A549 (cell line): ENCODE data around the gene TPM1. TPM values are rescaled to one million over a fixed set of nuclear protein-coding genes. Genes with fewer than 3 reads are reported as not detected.

Source experiments
- ATAC-seq, 2 experiments: fragments of 200-7000 bp in 1 of 2; fragments of >200 bp in 1 of 2; cut with Nextera tagmentation in 1 of 2; cut with Tn5 transposase in 1 of 2; 3 replicates each; pipeline versions ENCODE4 v1.8.0 to v1.9.1; 2018 to 2020; ENCODE audit warnings: mild to moderate bottlenecking in 1 of 2, moderate library complexity in 1 of 2
- CTCF ChIA-PET: fragments of 300-600 bp; sonication (Branson Sonifier 250); formaldehyde crosslinking; extraction: SDS; loops from one replicate; lab custom pipeline; 2021; ENCODE audit warnings: antibody characterized with exemption, inconsistent platforms; lab: Yijun Ruan, JAX
- POLR2A ChIA-PET: fragments of 350-600 bp; formaldehyde crosslinking; extraction: SDS; loops from one replicate; lab custom pipeline; 2021; ENCODE audit warnings: antibody characterized with exemption, inconsistent platforms; lab: Yijun Ruan, JAX
- DNase-seq, 2 experiments: peaks; one replicate each; pipeline versions ENCODE4 v3.0.0 to v3.0.0-alpha.2; 2011 to 2016; ENCODE audit warnings: low read depth in 1 of 2, low spot score in 1 of 2
- FAIRE-seq: peaks from 2 replicates; lab custom pipeline; 2011; peaks lifted over from hg19 to GRCh38; lab: Jason Lieb, UNC
- H3K27ac ChIP-seq, 2 experiments: fragments of >200 bp; sonication (Bioruptor Twin); formaldehyde crosslinking; 3 replicates each; pipeline ENCODE4 v1.5.1; 2016 to 2017
- H3K4me1 ChIP-seq: fragments of >200 bp; sonication (Bioruptor Twin); formaldehyde crosslinking; 3 replicates; pipeline ENCODE4 v1.6.1; 2016
- H3K4me2 ChIP-seq: fragments of >200 bp; sonication (Bioruptor Twin); formaldehyde crosslinking; 3 replicates; pipeline ENCODE4 v1.6.1; 2016
- H3K4me3 ChIP-seq: fragments of >200 bp; sonication (Bioruptor Twin); formaldehyde crosslinking; 3 replicates; pipeline ENCODE4 v1.5.1; 2016
- H3K9me3 ChIP-seq: fragments of >200 bp; sonication (Bioruptor Twin); formaldehyde crosslinking; 3 replicates; pipeline ENCODE4 v1.6.1; 2016
- CBX2 ChIP-seq: fragments of 200-600 bp; sonication (generic); IDR thresholded peaks from 2 replicates; pipeline ENCODE4 v1.6.1; 2016; ENCODE audit warnings: low read depth, mild to moderate bottlenecking, borderline replicate concordance
- CEBPB ChIP-seq, 2 experiments: fragments of >200 bp in 1 of 2; sonication (Bioruptor Twin) in 1 of 2; formaldehyde crosslinking in 1 of 2; IDR thresholded peaks; 2 replicates each; pipeline ENCODE4 v1.6.1; 2012 to 2016
- EHMT2 ChIP-seq: fragments of 200-600 bp; sonication (generic); IDR thresholded peaks from 2 replicates; pipeline ENCODE4 v1.6.1; 2016; ENCODE audit warnings: antibody characterized with exemption, low read depth, mild to moderate bottlenecking, moderate library complexity
- FOXS1 ChIP-seq: fragments of 250-450 bp; sonication (Bioruptor Pico); IDR thresholded peaks from 2 replicates; pipeline ENCODE4 v1.5.0; 2020; ENCODE audit warnings: mild to moderate bottlenecking, moderate library complexity
- HDAC2 ChIP-seq: fragments of 200-600 bp; sonication (generic); IDR thresholded peaks from 2 replicates; pipeline ENCODE4 v1.6.1; 2016
- HEYL ChIP-seq: fragments of 250-450 bp; sonication (Bioruptor Pico); IDR thresholded peaks from 2 replicates; pipeline ENCODE4 v1.8.0; 2021; ENCODE audit warnings: mild to moderate bottlenecking, moderate library complexity
- HOXA7 ChIP-seq: fragments of 250-450 bp; sonication (Bioruptor Pico); IDR thresholded peaks from 2 replicates; pipeline ENCODE4 v1.5.0; 2020; ENCODE audit warnings: mild to moderate bottlenecking, moderate library complexity
- JUN ChIP-seq, 2 experiments: fragments of >200 bp; sonication (Bioruptor Twin); formaldehyde crosslinking; IDR thresholded peaks; 2 replicates in 1 of 2; 3 replicates in 1 of 2; pipeline ENCODE4 v1.6.1; 2016 to 2017
- JUNB ChIP-seq: fragments of >200 bp; sonication (Bioruptor Twin); formaldehyde crosslinking; IDR thresholded peaks from 2 replicates; pipeline ENCODE4 v1.6.1; 2016
- KDM1A ChIP-seq: fragments of 200-600 bp; sonication (generic); IDR thresholded peaks from 2 replicates; pipeline ENCODE4 v1.6.1; 2016; ENCODE audit warnings: low read depth, mild to moderate bottlenecking
- KDM5A ChIP-seq: fragments of 200-600 bp; sonication (generic); IDR thresholded peaks from 2 replicates; pipeline ENCODE4 v1.6.1; 2016; ENCODE audit warnings: antibody characterized with exemption, mild to moderate bottlenecking
- NPAS2 ChIP-seq: fragments of 250-450 bp; sonication (Bioruptor Pico); IDR thresholded peaks from 2 replicates; pipeline ENCODE4 v1.8.0; 2022; ENCODE audit warnings: mild to moderate bottlenecking, moderate library complexity, borderline replicate concordance
- NR3C1 ChIP-seq: fragments of >200 bp; sonication (Bioruptor Twin); formaldehyde crosslinking; IDR thresholded peaks from 3 replicates; pipeline ENCODE4 v1.6.1; 2017
- POLR2A ChIP-seq: IDR thresholded peaks from 2 replicates; pipeline ENCODE4 v1.6.1; 2012; ENCODE audit warnings: mild to moderate bottlenecking, low read length
- POLR2AphosphoS2 ChIP-seq: conservative IDR thresholded peaks from 2 replicates; pipeline ENCODE4 v1.6.1; 2012; ENCODE audit warnings: low read length, improper control_type of control experiment, inconsistent platforms
- RNF2 ChIP-seq: fragments of 200-600 bp; sonication (generic); IDR thresholded peaks from 2 replicates; pipeline ENCODE4 v1.6.1; 2016; ENCODE audit warnings: low read depth, mild to moderate bottlenecking, antibody characterized with exemption, moderate library complexity, borderline replicate concordance
- TFCP2L1 ChIP-seq: fragments of 250-450 bp; sonication (Bioruptor Pico); IDR thresholded peaks from 2 replicates; pipeline ENCODE4 v1.5.0; 2021; ENCODE audit warnings: mild to moderate bottlenecking
- ZC3H11A ChIP-seq: fragments of 450-650 bp; IDR thresholded peaks from 2 replicates; pipeline ENCODE4 v1.6.1; 2014; ENCODE audit warnings: antibody characterized with exemption, mild to moderate bottlenecking
- ZSCAN20 ChIP-seq: fragments of 250-450 bp; sonication (Bioruptor Pico); IDR thresholded peaks from 2 replicates; pipeline ENCODE4 v1.8.0; 2022; ENCODE audit warnings: mild to moderate bottlenecking, moderate library complexity
- WGBS: methylation state at CpG from one replicate; pipeline ENCODE4 v1.1.6; 2017; ENCODE audit errors: missing lambda C conversion rate; 5-methylcytosine and 5-hydroxymethylcytosine counted together
- polyA plus RNA-seq, 4 experiments: library from polyadenylated mRNA; depleted of rRNA in 3 of 4; stranded (reverse); fragments of >200 nt; fragmentation: RNase III in 1 of 4; extraction: RNeasy Plus Mini Kit Qiagen cat#74134 plus additional on column Dnase treatment in 1 of 4; gene quantifications; 2 replicates in 3 of 4; 3 replicates in 1 of 4; pipeline ENCODE4 v1.2.3, GENCODE V29; 2011 to 2017
- TF ChIP-seq, protein P1 (sequence below): IDR thresholded peaks from 2 replicates; pipeline ENCODE4 v1.6.1; 2012; ENCODE audit warnings: low read depth, borderline replicate concordance
- TF ChIP-seq, protein P2 (sequence below): fragments of 250-450 bp; sonication (Bioruptor Pico); IDR thresholded peaks from 2 replicates; pipeline ENCODE4 v1.5.0; 2020; ENCODE audit warnings: low read depth, mild to moderate bottlenecking, moderate library complexity
- TF ChIP-seq, protein P3 (sequence below): fragments of >200 bp; sonication (Bioruptor Twin); formaldehyde crosslinking; IDR thresholded peaks from 2 replicates; pipeline ENCODE4 v1.6.1; 2016
- TF ChIP-seq, protein P4 (sequence below): fragments of 150-350 bp; IDR thresholded peaks from 2 replicates; pipeline ENCODE4 v1.6.1; 2014; ENCODE audit warnings: low read depth, mild to moderate bottlenecking, low read length
- TF ChIP-seq, protein P5 (sequence below): fragments of >200 bp; sonication (Bioruptor Twin); formaldehyde crosslinking; IDR thresholded peaks from 3 replicates; pipeline ENCODE4 v1.5.1; 2016

TPM1 gene
- polyA plus RNA-seq, 2 of the 4 experiments (the other 2 are of a cell fraction) = 894 to 954 TPM

DNA sequence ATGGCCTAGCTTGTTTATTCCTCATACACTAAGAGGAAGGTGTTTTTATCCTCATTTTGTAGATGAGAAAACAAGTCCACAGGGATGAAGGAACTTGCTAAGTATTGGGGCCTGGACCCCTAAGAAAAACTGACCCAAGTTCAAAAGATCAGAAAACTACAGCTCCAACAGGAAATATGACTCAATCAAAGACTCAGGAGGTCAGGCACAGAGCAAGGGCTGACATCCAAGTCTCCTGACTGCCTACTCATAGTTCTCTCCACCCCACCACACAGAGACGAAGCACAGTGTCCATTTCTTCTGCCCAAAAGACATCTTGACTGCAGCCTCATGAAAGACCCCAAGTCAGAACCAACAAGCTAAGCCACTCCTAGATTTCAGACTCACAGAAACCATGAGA, 26.9 kb upstream of the TPM1 start (continued):
- TF ChIP-seq HEYL (CRISPR knock-in tag) (no peak), ZSCAN20 (CRISPR knock-in tag) (no peak), CEBPB (IDR thresholded peaks at IDR 0.05) (no peak; a peak in 1 of 4 replicates), JUN (IDR thresholded peaks at IDR 0.05) (no peak), EHMT2 (no peak), CBX2 (no peak), NPAS2 (CRISPR knock-in tag) (no peak), POLR2A (no peak), POLR2AphosphoS2 (no peak), NR3C1 (no peak), HDAC2 (no peak), HOXA7 (CRISPR knock-in tag) (no peak)
- TF ChIP-seq, protein P1, sequence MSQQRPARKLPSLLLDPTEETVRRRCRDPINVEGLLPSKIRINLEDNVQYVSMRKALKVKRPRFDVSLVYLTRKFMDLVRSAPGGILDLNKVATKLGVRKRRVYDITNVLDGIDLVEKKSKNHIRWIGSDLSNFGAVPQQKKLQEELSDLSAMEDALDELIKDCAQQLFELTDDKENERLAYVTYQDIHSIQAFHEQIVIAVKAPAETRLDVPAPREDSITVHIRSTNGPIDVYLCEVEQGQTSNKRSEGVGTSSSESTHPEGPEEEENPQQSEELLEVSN = no peak
- TF ChIP-seq, protein P2, sequence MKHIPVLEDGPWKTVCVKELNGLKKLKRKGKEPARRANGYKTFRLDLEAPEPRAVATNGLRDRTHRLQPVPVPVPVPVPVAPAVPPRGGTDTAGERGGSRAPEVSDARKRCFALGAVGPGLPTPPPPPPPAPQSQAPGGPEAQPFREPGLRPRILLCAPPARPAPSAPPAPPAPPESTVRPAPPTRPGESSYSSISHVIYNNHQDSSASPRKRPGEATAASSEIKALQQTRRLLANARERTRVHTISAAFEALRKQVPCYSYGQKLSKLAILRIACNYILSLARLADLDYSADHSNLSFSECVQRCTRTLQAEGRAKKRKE (CRISPR knock-in tag) = no peak
- TF ChIP-seq, all 56 proteins: peak for 5

DNA sequence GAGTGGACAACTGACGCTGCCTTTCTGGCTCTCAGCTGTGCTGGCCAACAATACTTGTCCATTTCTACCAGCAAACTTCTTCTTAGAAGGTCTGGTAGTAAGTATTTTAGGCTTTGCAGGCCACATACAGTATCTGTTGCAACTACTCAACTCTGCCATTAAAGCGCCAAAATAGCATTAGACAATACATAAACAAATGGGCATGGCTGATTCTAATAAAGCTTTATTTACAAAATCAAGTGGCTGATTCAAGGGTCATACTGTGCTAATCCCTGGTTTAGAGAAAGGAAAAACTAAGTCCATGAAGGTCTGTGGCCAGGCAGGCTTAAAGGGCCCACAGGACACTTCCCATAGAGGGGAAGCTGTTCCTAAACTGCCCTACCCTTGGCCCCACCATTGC, 26.3 kb upstream of the TPM1 start:
- Histone ChIP-seq H3K4me2 (peak overlapping the region; percentile 50), H3K27ac (peak overlapping the region; percentile 44 to 85), H3K9me3 (peaks cover 5% of the 10 kb centered on the region; the same call in 2 of the 3 replicates), H3K4me3 (no peak overlapping the region), H3K4me1 (peaks cover 62% of the 10 kb centered on the region)
- 92% methylated on average over 2 of the region's 2 CpGs for WGBS
- no peak for DNase-seq
- no peak for ATAC-seq
- FAIRE-seq = no peak
- ChIA-PET CTCF (interaction anchor here (0.7 to 4.1 kb wide), 12 partner anchors 9 to 234 kb away, joined by 3 to 17 read pairs (median 4); no protein-coding TSS in a partner anchor), POLR2A (interaction anchor here (1.2 kb wide), 1 partner anchor 28 kb away, joined by 3 read pairs; no protein-coding TSS in a partner anchor)
- TF ChIP-seq, protein P1 = no peak
- TF ChIP-seq TFCP2L1 (CRISPR knock-in tag) (no peak), POLR2A (no peak)
- TF ChIP-seq, protein P3, sequence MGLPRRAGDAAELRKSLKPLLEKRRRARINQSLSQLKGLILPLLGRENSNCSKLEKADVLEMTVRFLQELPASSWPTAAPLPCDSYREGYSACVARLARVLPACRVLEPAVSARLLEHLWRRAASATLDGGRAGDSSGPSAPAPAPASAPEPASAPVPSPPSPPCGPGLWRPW = no peak
- TF ChIP-seq, all 56 proteins: peak for 0

DNA sequence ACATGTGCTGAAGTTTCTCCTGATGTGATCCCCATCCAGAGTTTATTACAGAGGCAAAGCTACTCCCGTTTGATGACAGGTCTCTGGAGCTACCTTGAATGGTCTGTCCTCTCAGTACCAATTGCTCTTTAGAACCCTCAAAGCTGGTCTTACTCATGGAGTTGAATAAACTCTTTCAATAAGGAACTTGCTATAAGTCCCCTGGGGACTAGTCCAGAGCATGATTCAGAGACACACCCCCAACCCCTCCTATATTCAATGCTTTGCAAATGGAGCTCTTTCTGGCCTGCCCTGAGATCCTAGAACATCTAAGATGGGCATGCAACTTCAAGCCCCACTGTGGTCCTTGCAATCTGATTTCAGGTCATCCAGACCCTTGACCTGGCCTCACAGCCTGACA, 23.9 kb upstream of the TPM1 start:
- Histone ChIP-seq H3K4me2 (peak overlapping the region; percentile 50), H3K4me3 (no peak overlapping the region), H3K4me1 (peaks cover 69% of the 10 kb centered on the region), H3K9me3 (no peaks in the 10 kb centered on the region), H3K27ac (peak overlapping the region; percentile 59 to 85)
- ChIA-PET CTCF (interaction anchor here (0.6 to 2.6 kb wide), 8 partner anchors 9 to 276 kb away, joined by 3 to 14 read pairs (median 4); no protein-coding TSS in a partner anchor), POLR2A (interaction anchor here (1.0 to 1.9 kb wide), 2 partner anchors 24 to 29 kb away, joined by 3 to 5 read pairs; partner anchors contain the start of gene TPM1)
- no peak for FAIRE-seq
- no peak for ATAC-seq
- DNase-seq = no peak
- 88% methylated on average over 1 of the region's 1 CpG for WGBS
- TF ChIP-seq HEYL (CRISPR knock-in tag) = no peak
- no peak for TF ChIP-seq RNF2
- TF ChIP-seq TFCP2L1 (CRISPR knock-in tag) = no peak
- TF ChIP-seq, protein P4, sequence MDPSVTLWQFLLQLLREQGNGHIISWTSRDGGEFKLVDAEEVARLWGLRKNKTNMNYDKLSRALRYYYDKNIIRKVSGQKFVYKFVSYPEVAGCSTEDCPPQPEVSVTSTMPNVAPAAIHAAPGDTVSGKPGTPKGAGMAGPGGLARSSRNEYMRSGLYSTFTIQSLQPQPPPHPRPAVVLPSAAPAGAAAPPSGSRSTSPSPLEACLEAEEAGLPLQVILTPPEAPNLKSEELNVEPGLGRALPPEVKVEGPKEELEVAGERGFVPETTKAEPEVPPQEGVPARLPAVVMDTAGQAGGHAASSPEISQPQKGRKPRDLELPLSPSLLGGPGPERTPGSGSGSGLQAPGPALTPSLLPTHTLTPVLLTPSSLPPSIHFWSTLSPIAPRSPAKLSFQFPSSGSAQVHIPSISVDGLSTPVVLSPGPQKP = no peak
- TF ChIP-seq KDM5A = no peak
- TF ChIP-seq, protein P5, sequence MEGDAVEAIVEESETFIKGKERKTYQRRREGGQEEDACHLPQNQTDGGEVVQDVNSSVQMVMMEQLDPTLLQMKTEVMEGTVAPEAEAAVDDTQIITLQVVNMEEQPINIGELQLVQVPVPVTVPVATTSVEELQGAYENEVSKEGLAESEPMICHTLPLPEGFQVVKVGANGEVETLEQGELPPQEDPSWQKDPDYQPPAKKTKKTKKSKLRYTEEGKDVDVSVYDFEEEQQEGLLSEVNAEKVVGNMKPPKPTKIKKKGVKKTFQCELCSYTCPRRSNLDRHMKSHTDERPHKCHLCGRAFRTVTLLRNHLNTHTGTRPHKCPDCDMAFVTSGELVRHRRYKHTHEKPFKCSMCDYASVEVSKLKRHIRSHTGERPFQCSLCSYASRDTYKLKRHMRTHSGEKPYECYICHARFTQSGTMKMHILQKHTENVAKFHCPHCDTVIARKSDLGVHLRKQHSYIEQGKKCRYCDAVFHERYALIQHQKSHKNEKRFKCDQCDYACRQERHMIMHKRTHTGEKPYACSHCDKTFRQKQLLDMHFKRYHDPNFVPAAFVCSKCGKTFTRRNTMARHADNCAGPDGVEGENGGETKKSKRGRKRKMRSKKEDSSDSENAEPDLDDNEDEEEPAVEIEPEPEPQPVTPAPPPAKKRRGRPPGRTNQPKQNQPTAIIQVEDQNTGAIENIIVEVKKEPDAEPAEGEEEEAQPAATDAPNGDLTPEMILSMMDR = no peak
- TF ChIP-seq, protein P2 (CRISPR knock-in tag) = no peak
- no peak for TF ChIP-seq POLR2AphosphoS2
- no peak for TF ChIP-seq ZC3H11A
- TF ChIP-seq FOXS1 (CRISPR knock-in tag) = no peak
- TF ChIP-seq KDM1A = no peak
- TF ChIP-seq JUNB = no peak
- TF ChIP-seq, protein P1 = no peak
